SK-N-SH treated with all-trans-retinoic acid at 6 μM for 48 hours (cell line): ENCODE measurements around the gene HECTD4.

Experiments
- ATAC-seq: fragments of 200-7000 bp; cut with Tn5 transposase; 3 replicates; pipeline ENCODE4 v1.9.1; 2020; ENCODE audit warnings: mild to moderate bottlenecking, moderate library complexity
- ARNTL ChIP-seq: fragments of 450-650 bp; formaldehyde crosslinking; IDR thresholded peaks from 2 replicates; pipeline ENCODE4 v1.5.0; 2020; ENCODE audit warnings: low read depth, mild to moderate bottlenecking, moderate library complexity, borderline replicate concordance
- CREB5 ChIP-seq: fragments of 250-450 bp; sonication (Bioruptor Pico); IDR thresholded peaks from 2 replicates; pipeline ENCODE4 v1.5.1; 2020; ENCODE audit warnings: low read depth, mild to moderate bottlenecking, moderate library complexity
- CSDC2 ChIP-seq: fragments of 250-450 bp; sonication (Bioruptor Pico); IDR thresholded peaks from 2 replicates; pipeline ENCODE4 v1.5.0; 2020; ENCODE audit warnings: mild to moderate bottlenecking, moderate library complexity
- GLIS3 ChIP-seq: fragments of 250-450 bp; sonication (Bioruptor Pico); IDR thresholded peaks from 2 replicates; pipeline ENCODE4 v1.5.0; 2020; ENCODE audit warnings: mild to moderate bottlenecking, moderate library complexity
- ISL1 ChIP-seq: fragments of 250-450 bp; sonication (Bioruptor Pico); IDR thresholded peaks from 2 replicates; pipeline ENCODE4 v2.1.2; 2022; ENCODE audit warnings: mild to moderate bottlenecking, moderate library complexity
- OSR1 ChIP-seq: fragments of 250-450 bp; sonication (Bioruptor Pico); IDR thresholded peaks from 2 replicates; pipeline ENCODE4 v1.8.0; 2022; ENCODE audit warnings: moderate library complexity, mild to moderate bottlenecking, inconsistent platforms
- POU6F1 ChIP-seq: fragments of 250-450 bp; sonication (Bioruptor Pico); IDR thresholded peaks from 2 replicates; pipeline ENCODE4 v1.8.0; 2021; ENCODE audit warnings: low read depth, mild to moderate bottlenecking, moderate library complexity, borderline replicate concordance
- PPARA ChIP-seq: fragments of 250-450 bp; sonication (Bioruptor Pico); IDR thresholded peaks from 2 replicates; pipeline ENCODE4 v1.5.0; 2020; ENCODE audit warnings: mild to moderate bottlenecking, borderline replicate concordance
- RARB ChIP-seq: fragments of 250-450 bp; sonication (Bioruptor Pico); IDR thresholded peaks from 2 replicates; pipeline ENCODE4 v1.8.0; 2021; ENCODE audit warnings: mild to moderate bottlenecking, moderate library complexity
- SNAI2 ChIP-seq: fragments of 250-450 bp; sonication (Bioruptor Pico); IDR thresholded peaks from 2 replicates; pipeline ENCODE4 v1.5.0; 2020; ENCODE audit warnings: mild to moderate bottlenecking, moderate library complexity
- TCF4 ChIP-seq: fragments of 250-450 bp; sonication (Bioruptor Pico); IDR thresholded peaks from 2 replicates; pipeline ENCODE4 v1.8.0; 2021; ENCODE audit warnings: mild to moderate bottlenecking, moderate library complexity, borderline replicate concordance
- ZC3H10 ChIP-seq: fragments of 250-450 bp; sonication (Bioruptor Pico); IDR thresholded peaks from 2 replicates; pipeline ENCODE4 v1.5.1; 2021; ENCODE audit warnings: mild to moderate bottlenecking, moderate library complexity
- ZFP3 ChIP-seq: fragments of 250-450 bp; sonication (Bioruptor Pico); IDR thresholded peaks from 2 replicates; pipeline ENCODE4 v1.5.0; 2020; ENCODE audit warnings: mild to moderate bottlenecking, moderate library complexity
- ZFP30 ChIP-seq: fragments of 450-650 bp; formaldehyde crosslinking; IDR thresholded peaks from 2 replicates; pipeline ENCODE4 v1.5.0; 2022; ENCODE audit warnings: mild to moderate bottlenecking, moderate library complexity
- ZNF565 ChIP-seq: fragments of 450-650 bp; formaldehyde crosslinking; conservative IDR thresholded peaks from 2 replicates; pipeline ENCODE4 v1.5.0; 2020; ENCODE audit warnings: low read depth, mild to moderate bottlenecking, moderate library complexity
- ZNF8 ChIP-seq: fragments of 450-650 bp; formaldehyde crosslinking; IDR thresholded peaks from 2 replicates; pipeline ENCODE4 v1.5.0; 2020; ENCODE audit warnings: mild to moderate bottlenecking, moderate library complexity
- TF ChIP-seq, protein P1 (sequence below): fragments of 250-450 bp; sonication (Bioruptor Pico); IDR thresholded peaks from 2 replicates; pipeline ENCODE4 v1.5.0; 2020; ENCODE audit warnings: mild to moderate bottlenecking, moderate library complexity
- TF ChIP-seq, protein P2 (sequence below): fragments of 250-450 bp; sonication (Bioruptor Pico); IDR thresholded peaks from 2 replicates; pipeline ENCODE4 v1.8.0; 2020; ENCODE audit warnings: mild to moderate bottlenecking, moderate library complexity, borderline replicate concordance
- TF ChIP-seq, protein P3 (sequence below): fragments of 250-450 bp; sonication (Bioruptor Pico); IDR thresholded peaks from 2 replicates; pipeline ENCODE4 v1.5.1; 2021; ENCODE audit warnings: mild to moderate bottlenecking, moderate library complexity

Gene HECTD4

DNA sequence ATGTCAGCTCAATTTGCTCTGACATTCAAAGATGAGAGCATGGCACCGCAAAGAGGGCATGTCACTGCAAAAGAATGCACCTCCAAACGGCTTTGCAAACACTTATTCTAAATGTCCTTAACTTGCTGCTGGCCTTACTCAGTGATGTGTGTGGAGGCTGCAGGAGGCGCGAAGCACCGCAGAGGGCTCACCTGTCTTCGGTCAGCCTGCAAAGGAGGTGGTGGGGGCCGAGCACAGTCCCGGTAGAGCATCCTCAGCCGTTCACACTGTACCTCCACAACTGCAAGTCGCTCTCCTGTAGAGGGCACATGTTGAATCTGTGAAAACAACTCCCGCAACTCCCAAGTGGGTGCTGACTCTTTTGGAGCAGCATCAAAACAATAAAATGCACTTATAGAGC is 163.0 kb downstream of the HECTD4 start:
- TF ChIP-seq PPARA (CRISPR knock-in tag) (no peak), TCF4 (CRISPR knock-in tag) (no peak), SNAI2 (CRISPR knock-in tag) (no peak), CREB5 (CRISPR knock-in tag) (no peak), ARNTL (CRISPR knock-in tag) (no peak), ZFP3 (no peak), CSDC2 (no peak), ZFP30 (CRISPR knock-in tag) (no peak), RARB (CRISPR knock-in tag) (no peak), OSR1 (CRISPR knock-in tag) (no peak), GLIS3 (CRISPR knock-in tag) (no peak), ISL1 (CRISPR knock-in tag) (no peak)
- TF ChIP-seq, protein P1, sequence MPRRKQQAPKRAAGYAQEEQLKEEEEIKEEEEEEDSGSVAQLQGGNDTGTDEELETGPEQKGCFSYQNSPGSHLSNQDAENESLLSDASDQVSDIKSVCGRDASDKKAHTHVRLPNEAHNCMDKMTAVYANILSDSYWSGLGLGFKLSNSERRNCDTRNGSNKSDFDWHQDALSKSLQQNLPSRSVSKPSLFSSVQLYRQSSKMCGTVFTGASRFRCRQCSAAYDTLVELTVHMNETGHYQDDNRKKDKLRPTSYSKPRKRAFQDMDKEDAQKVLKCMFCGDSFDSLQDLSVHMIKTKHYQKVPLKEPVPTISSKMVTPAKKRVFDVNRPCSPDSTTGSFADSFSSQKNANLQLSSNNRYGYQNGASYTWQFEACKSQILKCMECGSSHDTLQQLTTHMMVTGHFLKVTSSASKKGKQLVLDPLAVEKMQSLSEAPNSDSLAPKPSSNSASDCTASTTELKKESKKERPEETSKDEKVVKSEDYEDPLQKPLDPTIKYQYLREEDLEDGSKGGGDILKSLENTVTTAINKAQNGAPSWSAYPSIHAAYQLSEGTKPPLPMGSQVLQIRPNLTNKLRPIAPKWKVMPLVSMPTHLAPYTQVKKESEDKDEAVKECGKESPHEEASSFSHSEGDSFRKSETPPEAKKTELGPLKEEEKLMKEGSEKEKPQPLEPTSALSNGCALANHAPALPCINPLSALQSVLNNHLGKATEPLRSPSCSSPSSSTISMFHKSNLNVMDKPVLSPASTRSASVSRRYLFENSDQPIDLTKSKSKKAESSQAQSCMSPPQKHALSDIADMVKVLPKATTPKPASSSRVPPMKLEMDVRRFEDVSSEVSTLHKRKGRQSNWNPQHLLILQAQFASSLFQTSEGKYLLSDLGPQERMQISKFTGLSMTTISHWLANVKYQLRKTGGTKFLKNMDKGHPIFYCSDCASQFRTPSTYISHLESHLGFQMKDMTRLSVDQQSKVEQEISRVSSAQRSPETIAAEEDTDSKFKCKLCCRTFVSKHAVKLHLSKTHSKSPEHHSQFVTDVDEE (CRISPR knock-in tag), result no peak
- TF ChIP-seq, protein P2, sequence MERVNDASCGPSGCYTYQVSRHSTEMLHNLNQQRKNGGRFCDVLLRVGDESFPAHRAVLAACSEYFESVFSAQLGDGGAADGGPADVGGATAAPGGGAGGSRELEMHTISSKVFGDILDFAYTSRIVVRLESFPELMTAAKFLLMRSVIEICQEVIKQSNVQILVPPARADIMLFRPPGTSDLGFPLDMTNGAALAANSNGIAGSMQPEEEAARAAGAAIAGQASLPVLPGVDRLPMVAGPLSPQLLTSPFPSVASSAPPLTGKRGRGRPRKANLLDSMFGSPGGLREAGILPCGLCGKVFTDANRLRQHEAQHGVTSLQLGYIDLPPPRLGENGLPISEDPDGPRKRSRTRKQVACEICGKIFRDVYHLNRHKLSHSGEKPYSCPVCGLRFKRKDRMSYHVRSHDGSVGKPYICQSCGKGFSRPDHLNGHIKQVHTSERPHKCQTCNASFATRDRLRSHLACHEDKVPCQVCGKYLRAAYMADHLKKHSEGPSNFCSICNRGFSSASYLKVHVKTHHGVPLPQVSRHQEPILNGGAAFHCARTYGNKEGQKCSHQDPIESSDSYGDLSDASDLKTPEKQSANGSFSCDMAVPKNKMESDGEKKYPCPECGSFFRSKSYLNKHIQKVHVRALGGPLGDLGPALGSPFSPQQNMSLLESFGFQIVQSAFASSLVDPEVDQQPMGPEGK (CRISPR knock-in tag), result no peak
- peak; percentile 66 for ATAC-seq

- TF ChIP-seq TCF4 (CRISPR knock-in tag) (no peak), PPARA (CRISPR knock-in tag) (no peak), ZNF8 (CRISPR knock-in tag) (no peak), ARNTL (CRISPR knock-in tag) (no peak), CREB5 (CRISPR knock-in tag) (no peak), CSDC2 (no peak), POU6F1 (CRISPR knock-in tag) (no peak), ZC3H10 (CRISPR knock-in tag) (no peak), OSR1 (CRISPR knock-in tag) (no peak), ZNF565 (CRISPR knock-in tag) (no peak), SNAI2 (CRISPR knock-in tag) (no peak), GLIS3 (CRISPR knock-in tag) (no peak)
- TF ChIP-seq, protein P2 (CRISPR knock-in tag), result no peak
- TF ChIP-seq, protein P3, sequence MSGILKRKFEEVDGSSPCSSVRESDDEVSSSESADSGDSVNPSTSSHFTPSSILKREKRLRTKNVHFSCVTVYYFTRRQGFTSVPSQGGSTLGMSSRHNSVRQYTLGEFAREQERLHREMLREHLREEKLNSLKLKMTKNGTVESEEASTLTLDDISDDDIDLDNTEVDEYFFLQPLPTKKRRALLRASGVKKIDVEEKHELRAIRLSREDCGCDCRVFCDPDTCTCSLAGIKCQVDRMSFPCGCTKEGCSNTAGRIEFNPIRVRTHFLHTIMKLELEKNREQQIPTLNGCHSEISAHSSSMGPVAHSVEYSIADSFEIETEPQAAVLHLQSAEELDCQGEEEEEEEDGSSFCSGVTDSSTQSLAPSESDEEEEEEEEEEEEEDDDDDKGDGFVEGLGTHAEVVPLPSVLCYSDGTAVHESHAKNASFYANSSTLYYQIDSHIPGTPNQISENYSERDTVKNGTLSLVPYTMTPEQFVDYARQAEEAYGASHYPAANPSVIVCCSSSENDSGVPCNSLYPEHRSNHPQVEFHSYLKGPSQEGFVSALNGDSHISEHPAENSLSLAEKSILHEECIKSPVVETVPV (CRISPR knock-in tag), result no peak
- TF ChIP-seq, protein P1 (CRISPR knock-in tag), result no peak
Observed at GRCh38 chr12:112218150-112218549, 164.1 kb downstream of the HECTD4 start.

More at GRCh38 chr12:112218150-112218549, 164.1 kb downstream of the HECTD4 start:
- ATAC-seq, result peak; percentile 28; the same call in 1 of the 3 replicates
